H1 (cell line): ENCODE measurements around the gene RAD9B.

Source experiments
- ASH2L ChIP-seq: fragments of 200-600, 300-600 bp; sonication (generic); IDR thresholded peaks from one replicate; pipeline ENCODE4 v1.7.1; 2017; ENCODE audit warnings: low read length
- BCL11A ChIP-seq, 2 experiments: IDR thresholded peaks; one replicate each; pipeline ENCODE4 v1.6.1; 2011; ENCODE audit warnings: low read depth in 2 of 2, low read length in 2 of 2, mild to moderate bottlenecking in 2 of 2
- CEBPB ChIP-seq: IDR thresholded peaks from 2 replicates; pipeline ENCODE4 v1.6.1; 2012; ENCODE audit warnings: low read depth, low read length
- CHD2 ChIP-seq: IDR thresholded peaks from 2 replicates; pipeline ENCODE4 v1.6.1; 2012; ENCODE audit warnings: low read length, improper control_type of control experiment
- CREB1 ChIP-seq: IDR thresholded peaks from 2 replicates; pipeline ENCODE4 v1.6.1; 2012; ENCODE audit warnings: inconsistent platforms
- CTCF ChIP-seq, 3 experiments: IDR thresholded peaks; 1 replicate in 2 of 3; 2 replicates in 1 of 3; pipeline versions ENCODE4 v1.5.1 to v1.6.1; 2011; ENCODE audit warnings: low read length in 3 of 3, mild to moderate bottlenecking in 3 of 3, inconsistent platforms in 2 of 3, low read depth in 1 of 3, moderate library complexity in 1 of 3; ENCODE audit not compliant: insufficient read depth in 1 of 3; ENCODE audit errors: control extremely low read depth in 1 of 3
- EP300 ChIP-seq, 2 experiments: IDR thresholded peaks; 1 replicate in 1 of 2; 2 replicates in 1 of 2; pipeline ENCODE4 v1.6.1; 2011 to 2012; ENCODE audit warnings: low read depth in 2 of 2, low read length in 2 of 2, mild to moderate bottlenecking in 2 of 2, borderline replicate concordance in 1 of 2, inconsistent platforms in 1 of 2, moderate library complexity in 1 of 2
- HDAC6 ChIP-seq: IDR thresholded peaks from one replicate; pipeline ENCODE4 v1.7.1; 2012; ENCODE audit warnings: low read depth, mild to moderate bottlenecking, inconsistent platforms, low read length, moderate library complexity
- RAD21 ChIP-seq, 2 experiments: IDR thresholded peaks in 1 of 2; conservative IDR thresholded peaks in 1 of 2; 2 replicates each; pipeline ENCODE4 v1.6.1; 2011; ENCODE audit warnings: low read depth in 2 of 2, low read length in 2 of 2, improper control_type of control experiment in 1 of 2, inconsistent platforms in 1 of 2, mild to moderate bottlenecking in 1 of 2, moderate library complexity in 1 of 2
- SIN3A ChIP-seq, 2 experiments: IDR thresholded peaks in 1 of 2; conservative IDR thresholded peaks in 1 of 2; 2 replicates each; pipeline ENCODE4 v1.6.1; 2011 to 2012; ENCODE audit warnings: low read length in 2 of 2, improper control_type of control experiment in 1 of 2, low read depth in 1 of 2, mild to moderate bottlenecking in 1 of 2
- SUZ12 ChIP-seq: fragments of 200-600 bp; sonication (generic); IDR thresholded peaks from 2 replicates; pipeline ENCODE4 v1.6.1; 2012; ENCODE audit warnings: mild to moderate bottlenecking, inconsistent platforms, low read length, moderate library complexity, mixed read lengths
- ZNF274 ChIP-seq: IDR thresholded peaks from 2 replicates; pipeline ENCODE4 v1.7.0; 2012; ENCODE audit warnings: low read length, borderline replicate concordance; ENCODE audit errors: extremely low read depth

- TF ChIP-seq SUZ12 (no peak), CTCF (IDR thresholded peaks at IDR 0.05; ENCODE audit: control extremely low read depth in 1 of 3, insufficient read depth in 1 of 3, low read depth in 1 of 3, low read length in 3 of 3) (no peak), BCL11A (IDR thresholded peaks at IDR 0.05; ENCODE audit: low read depth in 2 of 2, low read length in 2 of 2) (no peak), CEBPB (no peak), RAD21 (IDR thresholded peaks at IDR 0.05 in 1 of 2, conservative IDR thresholded peaks at IDR 0.05 in 1 of 2; ENCODE audit: low read depth in 2 of 2, low read length in 2 of 2) (no peak), CHD2 (no peak), CREB1 (no peak), EP300 (IDR thresholded peaks at IDR 0.05; ENCODE audit: borderline replicate concordance in 1 of 2, low read depth in 2 of 2, low read length in 2 of 2) (no peak), HDAC6 (no peak), SIN3A (conservative IDR thresholded peaks at IDR 0.05 in 1 of 2, IDR thresholded peaks at IDR 0.05 in 1 of 2; ENCODE audit: low read depth in 1 of 2, low read length in 2 of 2) (no peak), ASH2L (no peak), ZNF274 (no peak)
Observed at GRCh38 chr12:110545812-110546211, 43.7 kb downstream of the RAD9B start.
